T47D (cell line): Measurements from ENCODE around the gene GRB14.

Source experiments
- DNase-seq, 2 experiments: peaks; one replicate each; pipeline versions ENCODE4 v3.0.0 to v3.0.0-alpha.2; 2011 to 2012; ENCODE audit warnings: low read depth in 1 of 2, low spot score in 1 of 2
- JUND ChIP-seq: IDR thresholded peaks from 2 replicates; pipeline ENCODE4 v1.6.1; 2012; ENCODE audit warnings: low read depth
- in situ Hi-C: cut with HindIII; loops from 2 replicates; pipeline ENCODE4 v1.10.0; 2016; ENCODE audit warnings: low sequenced_read_pairs, low pct_unique_long_range_greater_than_20kb

The GRB14 gene

DNA sequence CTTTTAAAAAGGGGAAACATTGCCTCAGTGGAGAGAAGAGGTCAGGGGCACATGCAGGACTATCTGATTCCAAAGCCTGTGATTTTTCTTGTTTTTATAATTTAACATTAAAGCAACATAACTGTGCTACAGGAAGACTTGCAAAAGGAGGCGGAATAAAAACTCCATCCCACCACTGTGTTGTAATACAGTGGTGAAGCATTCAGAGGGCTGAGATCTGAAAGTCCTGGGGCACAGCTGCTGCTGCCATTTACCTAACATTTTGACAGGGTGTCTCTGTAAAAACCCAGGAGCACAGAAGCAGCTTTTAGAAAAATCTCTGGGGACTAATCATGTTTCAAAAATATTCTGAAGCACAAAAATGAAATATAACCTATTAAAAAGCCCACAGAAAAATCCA is 97.6 kb downstream of the GRB14 start:
- no peak for TF ChIP-seq JUND
- DNase-seq, result no peak
- in situ Hi-C loops, result no loop called here

GRCh38 chr2:164523009-164523408 is 98.3 kb downstream of the GRB14 start:
- TF ChIP-seq JUND, result no peak
- in situ Hi-C loops, result no loop called here
- no peak for DNase-seq

DNA sequence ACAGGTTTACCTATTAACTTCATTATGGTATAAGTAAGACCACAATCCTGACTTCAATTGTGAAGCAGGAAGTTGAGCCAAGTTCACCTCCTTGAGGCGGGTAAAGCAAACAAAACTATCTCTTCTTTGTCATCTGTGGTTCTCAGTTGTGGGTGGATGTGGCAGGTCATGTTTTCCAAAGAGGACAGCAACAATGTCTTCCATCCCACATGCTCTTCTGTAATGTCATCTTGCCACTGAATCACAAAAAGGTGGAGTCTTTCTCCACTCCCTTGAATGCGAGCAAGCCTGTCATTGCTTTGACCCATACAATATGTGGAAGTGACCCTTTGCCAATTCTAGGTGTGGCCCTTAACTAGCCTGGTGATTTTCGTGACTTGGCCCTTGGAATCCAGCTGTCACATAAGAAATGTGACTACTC is 98.7 kb downstream of the GRB14 start:
- peak in 1 of 2 experiments; percentile 94 for DNase-seq
- in situ Hi-C loops, result no loop called here
- TF ChIP-seq JUND, result no peak; the same call in 1 of the 2 replicates

DNA sequence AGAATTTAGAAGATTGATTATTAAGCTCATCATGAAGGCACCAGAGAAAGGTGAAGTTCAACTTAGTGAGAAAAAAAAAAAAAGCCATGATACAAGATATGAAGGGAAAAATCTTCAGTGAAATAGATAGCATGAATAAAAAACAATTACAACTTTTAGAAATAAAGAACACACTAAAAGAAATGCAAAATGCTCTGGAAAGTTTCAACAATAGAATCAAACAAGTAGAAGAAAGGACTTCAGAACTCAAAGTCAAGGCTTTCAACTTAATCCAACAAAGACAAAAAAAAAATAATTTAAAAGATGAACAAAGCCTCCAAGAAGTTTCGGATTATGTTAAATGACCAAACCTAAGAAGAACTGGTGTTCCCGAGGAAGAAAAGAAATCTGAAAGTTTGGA is 105.5 kb downstream of the GRB14 start:
- DNase-seq, result no peak
- no peak for TF ChIP-seq JUND
- in situ Hi-C loops, result no loop called here

- DNase-seq, result peak in 1 of 2 experiments; percentile 44
- no peak for TF ChIP-seq JUND
- in situ Hi-C loops, result no loop called here
Measured at GRCh38 chr2:164515030-164515429, 106.3 kb downstream of the GRB14 start.

DNA sequence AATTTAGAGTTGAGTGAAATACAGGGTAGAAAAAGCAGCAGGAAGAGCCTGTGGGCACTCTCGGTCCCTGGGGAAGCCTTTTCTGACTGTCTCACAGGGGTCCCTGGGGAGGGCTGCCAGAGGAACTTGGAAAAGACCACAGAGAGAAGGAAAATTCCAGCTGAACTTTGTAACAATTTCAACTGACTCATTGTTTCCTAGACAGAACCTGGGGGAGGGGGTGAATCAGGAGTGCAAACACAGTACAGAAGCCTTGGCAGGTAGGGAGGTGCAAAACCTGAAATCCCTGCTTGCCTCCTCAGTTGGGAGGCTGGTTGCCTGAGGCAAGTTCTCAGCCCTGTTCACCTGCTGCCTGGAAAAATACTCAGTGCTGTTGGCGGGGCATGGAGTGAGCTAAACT is 106.8 kb downstream of the GRB14 start:
- peak; percentile 15 to 97 for DNase-seq
- in situ Hi-C loops, result no loop called here
- peak; percentile 74 for TF ChIP-seq JUND

GRCh38 chr2:164512871-164513270 is 108.4 kb downstream of the GRB14 start:
- in situ Hi-C loops, result no loop called here
- no peak for TF ChIP-seq JUND
- DNase-seq, result no peak

DNA sequence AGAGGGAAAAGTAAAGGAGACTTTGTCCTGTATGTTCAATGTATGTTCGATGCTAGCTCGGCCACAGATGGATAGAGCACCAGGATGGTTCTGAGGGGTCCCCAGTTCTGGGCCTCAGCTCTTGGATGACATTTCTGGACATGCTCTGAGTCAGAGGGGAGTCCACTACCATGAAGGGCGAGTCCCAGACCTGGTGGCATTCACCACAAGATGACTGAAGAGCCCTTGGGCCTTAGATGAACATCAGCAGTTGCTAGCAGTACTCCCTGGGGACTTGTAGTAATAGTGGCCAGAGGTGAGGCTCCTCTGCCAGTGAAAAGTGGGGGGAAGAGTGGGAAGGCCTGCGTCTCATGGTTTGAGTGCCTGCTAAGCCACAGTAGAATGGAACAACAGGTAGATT is 109.5 kb downstream of the GRB14 start:
- no peak for TF ChIP-seq JUND
- no peak for DNase-seq
- in situ Hi-C loops, result no loop called here

DNA sequence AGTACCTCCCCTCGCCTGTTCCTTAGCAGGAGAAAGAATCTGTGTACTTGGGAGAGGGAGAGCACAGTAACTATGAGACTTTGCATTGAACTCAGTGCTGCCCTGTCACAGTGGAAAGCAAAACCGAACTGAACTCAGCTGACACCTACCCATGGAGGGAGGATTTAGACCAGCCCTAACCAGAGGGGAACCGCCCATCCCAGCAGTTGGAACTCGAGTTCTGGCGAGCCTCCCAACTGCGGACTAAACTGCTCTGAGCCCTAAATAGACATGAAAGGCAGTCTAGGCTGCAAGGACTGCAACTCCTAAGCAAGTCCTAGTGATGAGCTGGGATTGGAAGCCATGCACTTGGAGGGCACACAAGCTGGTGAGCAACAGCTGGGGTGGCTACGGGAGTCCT is 110.4 kb downstream of the GRB14 start:
- no peak for DNase-seq
- no peak for TF ChIP-seq JUND
- in situ Hi-C loops, result no loop called here

DNA sequence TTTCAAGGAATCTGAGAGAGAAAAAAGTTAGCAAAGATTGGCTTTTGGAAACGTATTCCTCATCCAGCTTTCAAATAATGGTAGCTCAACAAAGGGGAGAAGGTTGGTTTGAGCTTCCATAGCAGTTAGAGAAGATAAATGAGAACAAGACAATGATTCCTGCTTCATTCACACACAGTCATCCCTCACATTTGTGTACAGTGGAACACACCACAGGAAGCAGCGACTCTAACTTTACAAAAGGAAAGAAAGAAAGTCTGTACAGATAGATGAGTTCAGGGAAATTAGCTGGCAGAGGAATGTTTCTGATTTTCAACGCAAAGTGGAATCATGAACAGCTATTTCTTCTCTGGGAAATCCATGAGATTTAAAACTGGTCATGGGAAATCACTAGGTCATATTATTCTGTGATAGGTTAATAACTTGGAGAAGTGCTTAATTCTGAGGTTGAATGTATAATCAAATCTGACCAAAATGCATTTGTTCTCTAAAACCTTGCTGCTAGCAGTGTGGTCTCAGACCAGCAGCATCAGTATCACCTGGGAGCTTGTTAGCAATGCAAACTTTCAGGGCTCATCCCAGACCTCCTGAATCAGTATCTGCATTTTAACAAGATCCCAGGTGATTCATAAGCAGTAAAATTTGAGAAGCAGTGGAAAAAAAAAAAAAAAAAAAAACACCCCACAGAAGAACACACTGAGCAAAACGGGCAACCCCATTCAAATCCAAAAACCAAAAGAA is 112.0 kb downstream of the GRB14 start:
- DNase-seq, result no peak
- TF ChIP-seq JUND, result no peak
- in situ Hi-C loops, result no loop called here

DNA sequence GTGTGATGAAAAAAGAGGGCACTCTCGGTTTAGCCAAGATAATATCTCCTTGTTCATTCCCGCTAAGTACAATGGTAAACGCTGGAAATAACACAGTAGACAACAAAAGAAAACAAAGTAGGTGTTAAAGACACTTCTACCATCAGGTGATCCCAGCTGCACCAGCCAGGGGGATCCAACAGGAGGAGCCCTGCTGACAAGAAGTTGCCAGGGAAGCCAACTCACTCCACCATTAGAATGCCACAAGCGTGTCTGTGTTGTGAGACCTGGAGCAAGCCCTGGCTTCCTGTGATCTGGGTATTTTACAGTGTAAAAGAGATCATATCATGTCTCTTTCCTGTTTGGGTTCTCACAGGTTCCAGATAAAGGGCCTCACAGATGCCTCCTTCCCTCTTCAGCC is 117.0 kb downstream of the GRB14 start:
- no peak for TF ChIP-seq JUND
- DNase-seq, result peak in 1 of 2 experiments; percentile 54

DNA sequence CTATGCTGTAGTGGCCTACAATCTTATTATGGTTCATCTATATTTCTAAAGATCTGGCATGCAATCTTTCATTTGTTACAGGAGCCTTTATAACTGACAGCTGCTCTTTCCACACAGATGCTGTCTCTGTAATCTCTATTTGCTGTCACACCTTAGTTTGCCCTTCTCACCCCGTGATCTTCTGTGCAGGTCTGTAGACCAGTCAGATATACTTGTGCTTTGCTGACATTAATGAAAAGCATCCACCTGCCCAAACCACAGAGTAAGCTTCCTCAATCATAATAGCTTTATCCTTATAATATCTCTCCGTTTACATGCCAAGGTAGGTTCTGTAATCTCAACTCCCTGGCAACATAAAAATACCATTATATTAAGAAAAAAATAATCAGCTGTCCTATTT is 122.4 kb downstream of the GRB14 start:
- in situ Hi-C loops, result no loop called here
- no peak for TF ChIP-seq JUND
- DNase-seq, result no peak

More for the DNA sequence above, 117.0 kb downstream of the GRB14 start:
- in situ Hi-C loops, result no loop called here

- in situ Hi-C loops, result no loop called here
- no peak for TF ChIP-seq JUND
- DNase-seq, result no peak
Measured at GRCh38 chr2:164496881-164497280, 124.4 kb downstream of the GRB14 start.

DNA sequence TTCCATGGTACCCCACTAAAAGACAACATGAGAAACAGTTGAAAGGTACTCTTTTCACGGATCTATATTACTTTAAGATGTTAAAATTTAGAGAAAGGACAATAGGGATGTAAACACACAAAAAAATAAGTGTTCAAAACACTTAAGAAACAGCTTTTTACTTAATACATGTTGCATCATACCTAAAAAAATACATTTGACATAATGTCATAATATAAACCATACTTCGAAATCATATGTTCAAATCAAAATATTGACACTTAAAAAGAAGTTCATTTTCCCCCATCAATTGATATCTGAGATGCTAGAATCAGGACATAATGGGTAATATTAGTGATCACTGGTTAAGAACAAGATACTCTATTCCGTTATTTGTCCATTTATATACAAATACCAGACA is 124.9 kb downstream of the GRB14 start:
- in situ Hi-C loops, result no loop called here
- no peak for TF ChIP-seq JUND
- DNase-seq, result no peak
